Prostate gland (tissue), 2 donors: ENCODE measurements around the gene TRA2B. TPM values are rescaled to one million over a fixed set of nuclear protein-coding genes. Genes with fewer than 3 reads are reported as not detected.

Source experiments
- DNase-seq: peaks from one replicate; pipeline ENCODE4 v3.0.0-alpha.2; 2019; ENCODE audit warnings: low spot score
- H3K27ac ChIP-seq, 2 donors: fragments of 200-600 bp; sonication (generic); 2 replicates each; pipeline ENCODE4 v1.5.1; 2017 to 2019
- H3K27me3 ChIP-seq: fragments of 200-600 bp; sonication (generic); replicated peaks from 2 replicates; pipeline ENCODE4 v1.5.1; 2019; ENCODE audit not compliant: insufficient read depth
- H3K36me3 ChIP-seq, 2 donors: fragments of 200-600 bp; sonication (generic); 1 replicate in 1 of 2; 2 replicates in 1 of 2; pipeline versions ENCODE4 v1.5.1 to v1.8.1; 2017 to 2019
- H3K4me1 ChIP-seq: fragments of 200-600 bp; sonication (generic); replicated peaks from 2 replicates; pipeline ENCODE4 v1.5.1; 2019
- H3K4me3 ChIP-seq, 2 donors: fragments of 200-600 bp; sonication (generic); 2 replicates each; pipeline ENCODE4 v1.5.1; 2017 to 2019
- H3K9me3 ChIP-seq: fragments of 200-600 bp; sonication (generic); 2 replicates; pipeline ENCODE4 v1.5.1; 2017
- POLR2A ChIP-seq: fragments of 450-650 bp; IDR thresholded peaks from one replicate; pipeline ENCODE4 v1.6.1; 2016; ENCODE audit warnings: antibody characterized with exemption, mild to moderate bottlenecking
- POLR2AphosphoS5 ChIP-seq: sonication (generic); formaldehyde crosslinking; IDR thresholded peaks from one replicate; pipeline ENCODE4 v1.6.1; 2017; ENCODE audit warnings: antibody characterized with exemption
- WGBS: methylation state at CpG from one replicate; pipeline ENCODE4 v1.1.5; 2018; 5-methylcytosine and 5-hydroxymethylcytosine counted together
- intact Hi-C: fragments of 100-400 bp; cut with DNase I; formaldehyde crosslinking; loops from one replicate; pipeline ENCODE4 v1.14.2; 2022
- total RNA-seq, 2 donors: library from RNA; depleted of rRNA; stranded (reverse); fragments of >200 nt; gene quantifications; one replicate each; pipeline ENCODE4 v1.1.0, GENCODE V29; 2016
- TF ChIP-seq, protein P1 (sequence below), 4 experiments: fragments of 200-600 bp in 2 of 4; fragments of 450-650 bp in 2 of 4; sonication (generic) in 2 of 4; IDR thresholded peaks; 1 replicate in 3 of 4; 2 replicates in 1 of 4; pipeline ENCODE4 v1.5.1; 2016 to 2019; ENCODE audit warnings: antibody characterized with exemption in 4 of 4, mild to moderate bottlenecking in 2 of 4, moderate library complexity in 2 of 4

TRA2B gene
- total RNA-seq, 2 donors from 2014 or later: 132 to 137 TPM

DNA sequence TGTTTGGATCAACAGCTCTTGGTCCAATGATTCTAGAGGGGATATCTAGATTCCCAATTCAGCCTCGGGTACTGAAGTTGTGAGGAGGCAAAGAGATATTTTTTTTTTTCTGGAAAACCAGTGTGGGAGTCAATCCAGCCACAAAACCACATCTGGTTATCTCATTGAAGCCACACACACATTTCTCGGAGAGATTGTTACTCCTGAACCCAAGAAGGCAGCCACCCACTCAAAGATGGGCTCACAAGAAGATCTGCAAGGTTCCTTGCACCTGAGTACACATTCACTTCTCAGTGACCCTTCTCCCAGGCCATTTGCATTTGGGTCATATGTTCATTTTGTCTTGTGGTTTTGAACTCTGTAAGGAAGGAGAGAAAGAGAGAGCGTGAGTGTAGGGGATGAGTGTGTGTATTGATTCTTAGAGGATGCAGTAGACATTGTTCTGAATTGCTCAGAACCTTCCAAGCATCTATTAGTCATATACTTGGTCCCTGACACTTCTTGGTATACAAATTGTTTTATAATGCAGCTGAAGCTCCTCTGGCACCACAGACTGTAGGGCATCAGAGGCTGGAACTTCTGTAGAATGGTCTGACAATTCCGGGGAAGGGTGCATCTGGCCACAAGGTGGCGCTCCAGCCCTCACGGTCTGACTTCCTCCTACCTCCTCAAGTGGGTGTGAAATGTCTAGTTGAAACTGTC, 39.3 kb upstream of the TRA2B start:
- H3K27ac ChIP-seq: no peak overlapping the region
- WGBS: 46% methylated on average over 6 of the region's 6 CpGs
- intact Hi-C loops: no loop called here
- no peaks in the 10 kb centered on the region for H3K27me3 ChIP-seq
- H3K9me3 ChIP-seq: no peaks in the 10 kb centered on the region
- no peak overlapping the region for H3K4me3 ChIP-seq
- H3K4me1 ChIP-seq: no peaks in the 10 kb centered on the region
- no peaks in the 10 kb centered on the region for H3K36me3 ChIP-seq
- DNase-seq: peak; percentile 49
- no peak for TF ChIP-seq POLR2AphosphoS5
- no peak for TF ChIP-seq POLR2A
- TF ChIP-seq, protein P1, sequence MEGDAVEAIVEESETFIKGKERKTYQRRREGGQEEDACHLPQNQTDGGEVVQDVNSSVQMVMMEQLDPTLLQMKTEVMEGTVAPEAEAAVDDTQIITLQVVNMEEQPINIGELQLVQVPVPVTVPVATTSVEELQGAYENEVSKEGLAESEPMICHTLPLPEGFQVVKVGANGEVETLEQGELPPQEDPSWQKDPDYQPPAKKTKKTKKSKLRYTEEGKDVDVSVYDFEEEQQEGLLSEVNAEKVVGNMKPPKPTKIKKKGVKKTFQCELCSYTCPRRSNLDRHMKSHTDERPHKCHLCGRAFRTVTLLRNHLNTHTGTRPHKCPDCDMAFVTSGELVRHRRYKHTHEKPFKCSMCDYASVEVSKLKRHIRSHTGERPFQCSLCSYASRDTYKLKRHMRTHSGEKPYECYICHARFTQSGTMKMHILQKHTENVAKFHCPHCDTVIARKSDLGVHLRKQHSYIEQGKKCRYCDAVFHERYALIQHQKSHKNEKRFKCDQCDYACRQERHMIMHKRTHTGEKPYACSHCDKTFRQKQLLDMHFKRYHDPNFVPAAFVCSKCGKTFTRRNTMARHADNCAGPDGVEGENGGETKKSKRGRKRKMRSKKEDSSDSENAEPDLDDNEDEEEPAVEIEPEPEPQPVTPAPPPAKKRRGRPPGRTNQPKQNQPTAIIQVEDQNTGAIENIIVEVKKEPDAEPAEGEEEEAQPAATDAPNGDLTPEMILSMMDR (IDR thresholded peaks at IDR 0.05): peak; percentile 63 to 80 (median 66)

- intact Hi-C loops: no loop called here
- 84% methylated on average over 2 of the region's 2 CpGs for WGBS
- Histone ChIP-seq H3K9me3 (no peaks in the 10 kb centered on the region), H3K27ac (no peak overlapping the region), H3K36me3 (no peaks in the 10 kb centered on the region), H3K27me3 (no peaks in the 10 kb centered on the region), H3K4me3 (no peak overlapping the region), H3K4me1 (no peaks in the 10 kb centered on the region)
- TF ChIP-seq, protein P1 (IDR thresholded peaks at IDR 0.05): no peak
- TF ChIP-seq POLR2AphosphoS5: no peak
- TF ChIP-seq POLR2A: no peak
- no peak for DNase-seq
These were observed 38.3 kb upstream of the TRA2B start for GRCh38 chr3:185976100-185976499.

DNA sequence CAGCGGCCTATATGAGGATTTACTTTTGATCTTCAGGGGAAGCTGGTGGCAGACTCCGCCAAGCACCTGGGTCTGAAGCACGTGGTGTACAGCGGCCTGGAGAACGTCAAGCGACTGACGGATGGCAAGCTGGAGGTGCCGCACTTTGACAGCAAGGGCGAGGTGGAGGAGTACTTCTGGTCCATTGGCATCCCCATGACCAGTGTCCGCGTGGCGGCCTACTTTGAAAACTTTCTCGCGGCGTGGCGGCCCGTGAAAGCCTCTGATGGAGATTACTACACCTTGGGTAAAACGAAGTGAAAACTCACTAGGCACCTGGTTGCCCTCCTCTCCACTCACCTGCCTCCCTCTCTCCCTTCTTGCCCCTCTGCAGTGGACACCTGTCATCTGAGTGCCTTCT, 33.8 kb upstream of the TRA2B start:
- TF ChIP-seq POLR2AphosphoS5 (no peak), POLR2A (no peak)
- TF ChIP-seq, protein P1 (IDR thresholded peaks at IDR 0.05): no peak
- H3K4me1 ChIP-seq: no peaks in the 10 kb centered on the region
- H3K36me3 ChIP-seq: no peaks in the 10 kb centered on the region
- 92% methylated on average over 18 of the region's 18 CpGs for WGBS
- intact Hi-C loops: no loop called here
- H3K9me3 ChIP-seq: no peaks in the 10 kb centered on the region
- no peak overlapping the region for H3K27ac ChIP-seq
- no peak overlapping the region for H3K4me3 ChIP-seq
- H3K27me3 ChIP-seq: no peaks in the 10 kb centered on the region
- no peak for DNase-seq

DNA sequence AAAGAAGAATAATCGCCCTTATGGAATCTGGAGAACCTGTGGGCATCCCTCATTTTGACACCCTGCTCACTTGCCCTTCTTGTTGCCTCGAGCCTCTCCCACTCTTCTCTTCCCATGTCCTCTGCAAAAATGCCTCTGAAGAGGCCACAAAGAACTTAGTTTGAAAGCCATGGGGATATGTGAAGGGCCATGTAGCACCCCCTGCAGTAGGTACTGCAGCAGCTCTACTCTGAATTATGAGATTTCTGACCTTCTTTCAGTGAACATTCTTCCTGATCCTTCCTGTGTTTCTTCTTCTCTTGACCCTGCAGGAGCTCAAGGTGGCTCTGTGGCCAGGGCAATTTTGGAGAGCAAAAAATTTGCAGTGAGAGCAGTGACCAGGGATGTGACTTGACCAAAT, 30.4 kb upstream of the TRA2B start:
- 77% methylated on average over 2 of the region's 2 CpGs for WGBS
- no peak overlapping the region for H3K27ac ChIP-seq

More for the DNA sequence above, 30.4 kb upstream of the TRA2B start:
- Histone ChIP-seq H3K27me3 (no peaks in the 10 kb centered on the region), H3K4me1 (no peaks in the 10 kb centered on the region), H3K4me3 (no peak overlapping the region), H3K36me3 (no peaks in the 10 kb centered on the region), H3K9me3 (no peaks in the 10 kb centered on the region)
- TF ChIP-seq POLR2A: no peak
- TF ChIP-seq POLR2AphosphoS5: no peak
- TF ChIP-seq, protein P1 (IDR thresholded peaks at IDR 0.05): no peak
- DNase-seq: no peak
- intact Hi-C loops: no loop called here
